Spleen (tissue), 7 donors: ENCODE measurements around the gene CCHCR1.

Experiments used
- POLR2A ChIP-seq, 3 donors: fragments of 450-650 bp; IDR thresholded peaks; one replicate each; pipeline ENCODE4 v1.5.1; 2017; ENCODE audit warnings: antibody characterized with exemption in 3 of 3, mild to moderate bottlenecking in 1 of 3
- TF ChIP-seq, protein P1 (sequence below), 11 experiments: fragments of 200-600 bp in 7 of 11; fragments of 450-650 bp in 4 of 11; sonication (generic) in 4 of 11; IDR thresholded peaks in 8 of 11; conservative IDR thresholded peaks in 3 of 11; 1 replicate in 7 of 11; 2 replicates in 4 of 11; pipeline versions ENCODE4 v1.4.0 to v1.8.0; 2016 to 2021; ENCODE audit warnings: antibody characterized with exemption in 11 of 11, inconsistent platforms in 4 of 11, mild to moderate bottlenecking in 1 of 11
- donor health status: DM: no; HTN: no; CAD: no; lungs with moderate emphysema.
- donor health status: DM: no; HTN: no; CAD: no.
- donor health status: DM: no; HTN: no; CAD: no.

DNA sequence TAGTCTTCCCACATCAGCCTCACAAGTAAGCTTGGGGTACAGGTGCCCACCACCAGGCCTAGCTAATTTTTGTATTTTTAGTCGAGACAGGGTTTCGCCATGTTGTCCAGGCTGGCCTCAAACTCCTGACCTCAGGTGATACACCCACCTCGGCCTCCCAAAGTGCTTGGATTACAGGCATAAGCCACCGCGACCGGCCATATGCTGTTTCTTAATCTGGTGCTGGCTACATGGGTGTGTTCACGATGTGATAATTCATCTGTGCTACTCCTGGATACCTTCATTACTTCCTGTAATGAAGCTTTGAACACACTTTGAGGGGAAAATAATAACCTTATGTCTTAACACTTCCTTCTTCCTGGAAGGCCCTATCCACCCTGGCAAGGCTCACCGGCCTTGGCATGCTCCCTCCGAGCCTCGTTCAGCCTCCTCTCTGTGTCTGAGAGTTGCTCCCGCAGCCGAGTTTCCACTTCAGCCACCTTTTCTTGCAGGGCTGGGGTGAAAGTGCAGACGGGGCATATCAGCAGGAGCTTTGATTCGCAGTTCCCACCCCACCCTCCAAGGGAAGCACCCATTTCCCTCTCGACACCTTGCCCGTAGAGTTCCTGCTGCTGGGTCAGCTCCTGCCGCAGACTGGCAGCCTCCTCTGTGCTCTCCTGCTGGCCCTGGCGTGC is 13.2 kb downstream of the CCHCR1 start:
- no peak for TF ChIP-seq POLR2A (IDR thresholded peaks at IDR 0.05)
- TF ChIP-seq, protein P1, sequence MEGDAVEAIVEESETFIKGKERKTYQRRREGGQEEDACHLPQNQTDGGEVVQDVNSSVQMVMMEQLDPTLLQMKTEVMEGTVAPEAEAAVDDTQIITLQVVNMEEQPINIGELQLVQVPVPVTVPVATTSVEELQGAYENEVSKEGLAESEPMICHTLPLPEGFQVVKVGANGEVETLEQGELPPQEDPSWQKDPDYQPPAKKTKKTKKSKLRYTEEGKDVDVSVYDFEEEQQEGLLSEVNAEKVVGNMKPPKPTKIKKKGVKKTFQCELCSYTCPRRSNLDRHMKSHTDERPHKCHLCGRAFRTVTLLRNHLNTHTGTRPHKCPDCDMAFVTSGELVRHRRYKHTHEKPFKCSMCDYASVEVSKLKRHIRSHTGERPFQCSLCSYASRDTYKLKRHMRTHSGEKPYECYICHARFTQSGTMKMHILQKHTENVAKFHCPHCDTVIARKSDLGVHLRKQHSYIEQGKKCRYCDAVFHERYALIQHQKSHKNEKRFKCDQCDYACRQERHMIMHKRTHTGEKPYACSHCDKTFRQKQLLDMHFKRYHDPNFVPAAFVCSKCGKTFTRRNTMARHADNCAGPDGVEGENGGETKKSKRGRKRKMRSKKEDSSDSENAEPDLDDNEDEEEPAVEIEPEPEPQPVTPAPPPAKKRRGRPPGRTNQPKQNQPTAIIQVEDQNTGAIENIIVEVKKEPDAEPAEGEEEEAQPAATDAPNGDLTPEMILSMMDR (IDR thresholded peaks at IDR 0.05 in 8 of 11, conservative IDR thresholded peaks at IDR 0.05 in 3 of 11), result no peak
